ENCODE results near the gene COG2. TPM values are rescaled to one million over a fixed set of nuclear protein-coding genes. Genes with fewer than 3 reads are reported as not detected.

COG2 gene
- total RNA-seq, 1 donor from 2014 or later, result 17.5 TPM

GRCh38 chr1:230700132-230700531 lies 57.9 kb downstream of the COG2 start:
- DNase-seq (ENCODE audit: low read depth, low spot score), result no peak

GRCh38 chr1:230701434-230701833 lies 59.2 kb downstream of the COG2 start:
- DNase-seq (ENCODE audit: low read depth, low spot score), result no peak

- no peak for DNase-seq (ENCODE audit: low read depth, low spot score)
Observed at GRCh38 chr1:230701895-230702768, 59.9 kb downstream of the COG2 start.

GRCh38 chr1:230702934-230703678 lies 60.8 kb downstream of the COG2 start:
- DNase-seq (ENCODE audit: low read depth, low spot score), result no peak

- DNase-seq (ENCODE audit: low read depth, low spot score), result no peak
Observed at GRCh38 chr1:230703679-230704385, 61.6 kb downstream of the COG2 start.

- DNase-seq (ENCODE audit: low read depth, low spot score), result no peak
Observed at GRCh38 chr1:230704830-230705229, 62.5 kb downstream of the COG2 start.

GRCh38 chr1:230705289-230706019 lies 63.2 kb downstream of the COG2 start:
- no peak for DNase-seq (ENCODE audit: low read depth, low spot score)

GRCh38 chr1:230706020-230706699 lies 63.9 kb downstream of the COG2 start:
- DNase-seq (ENCODE audit: low read depth, low spot score), result no peak

GRCh38 chr1:230706887-230707731 lies 64.8 kb downstream of the COG2 start:
- DNase-seq (ENCODE audit: low read depth, low spot score), result no peak

GRCh38 chr1:230707732-230708630 lies 65.7 kb downstream of the COG2 start:
- no peak for DNase-seq (ENCODE audit: low read depth, low spot score)

- no peak for DNase-seq (ENCODE audit: low read depth, low spot score)
Observed at GRCh38 chr1:230708631-230709580, 66.6 kb downstream of the COG2 start.

GRCh38 chr1:230709619-230710542 lies 67.6 kb downstream of the COG2 start:
- no peak for DNase-seq (ENCODE audit: low read depth, low spot score)

- no peak for DNase-seq (ENCODE audit: low read depth, low spot score)
Observed at GRCh38 chr1:230710543-230710904, 68.2 kb downstream of the COG2 start.

GRCh38 chr1:230711245-230711644 lies 69.0 kb downstream of the COG2 start:
- DNase-seq (ENCODE audit: low read depth, low spot score), result no peak

- no peak for DNase-seq (ENCODE audit: low read depth, low spot score)
Observed at GRCh38 chr1:230712470-230712942, 70.2 kb downstream of the COG2 start.

GRCh38 chr1:230713138-230713537 lies 70.9 kb downstream of the COG2 start:
- DNase-seq (ENCODE audit: low read depth, low spot score), result no peak
